ENCODE results near the gene MT1F. TPM values are rescaled to one million over a fixed set of nuclear protein-coding genes. Genes with fewer than 3 reads are reported as not detected.
"Not testable (repeated sequence)": the region's sequence is repeated elsewhere in the genome, so short reads cannot be mapped to it uniquely, and the experiment has no call there.

The MT1F gene
- total RNA-seq, 6 donors from 2014 or later: 4.7 to 21.0 (median 8.6) TPM

DNA sequence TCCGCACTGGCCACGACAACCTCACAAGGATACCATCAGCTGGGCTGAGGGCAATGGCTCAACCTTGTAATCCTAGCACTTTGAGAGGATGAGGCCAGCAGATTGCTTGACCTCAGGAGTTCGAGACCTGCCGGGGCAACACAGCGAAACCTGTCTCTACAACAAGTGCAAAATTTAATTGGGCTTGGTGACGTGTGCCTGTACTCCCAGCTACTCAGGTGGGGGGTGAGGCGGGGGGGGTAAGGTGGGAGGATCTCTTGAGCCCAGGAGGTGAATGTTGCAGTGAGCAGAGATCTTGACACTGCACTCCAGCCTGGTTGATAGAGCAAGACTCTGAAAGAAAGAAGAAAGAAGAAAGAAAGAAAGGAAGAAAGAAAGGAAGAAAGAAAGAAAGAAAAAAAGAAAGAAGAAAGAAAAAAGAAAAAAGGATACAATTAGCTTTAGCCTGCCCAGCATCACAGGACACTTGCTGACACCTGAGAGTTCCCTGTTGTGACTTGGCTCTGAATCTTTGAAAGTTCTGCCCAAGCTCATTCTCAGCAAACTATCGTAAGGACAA is 37.3 kb upstream of the MT1F start:
- Histone ChIP-seq H3K9me3 (no peaks in the 10 kb centered on the region), H3K36me3 (no peaks in the 10 kb centered on the region), H3K27ac (no peak overlapping the region), H3K4me3 (no peak overlapping the region), H3K4me1 (peaks cover 8 to 23% (median 17%) of the 10 kb centered on the region in 4 donors), H3K27me3 (peaks cover 0 to 2% (median under 1%) of the 10 kb centered on the region in 4 donors)
- TF ChIP-seq POLR2A (IDR thresholded peaks at IDR 0.05) (no peak), EP300 (IDR thresholded peaks at IDR 0.05) (no peak), POLR2AphosphoS5 (IDR thresholded peaks at IDR 0.05) (no peak)
- TF ChIP-seq, protein P1, sequence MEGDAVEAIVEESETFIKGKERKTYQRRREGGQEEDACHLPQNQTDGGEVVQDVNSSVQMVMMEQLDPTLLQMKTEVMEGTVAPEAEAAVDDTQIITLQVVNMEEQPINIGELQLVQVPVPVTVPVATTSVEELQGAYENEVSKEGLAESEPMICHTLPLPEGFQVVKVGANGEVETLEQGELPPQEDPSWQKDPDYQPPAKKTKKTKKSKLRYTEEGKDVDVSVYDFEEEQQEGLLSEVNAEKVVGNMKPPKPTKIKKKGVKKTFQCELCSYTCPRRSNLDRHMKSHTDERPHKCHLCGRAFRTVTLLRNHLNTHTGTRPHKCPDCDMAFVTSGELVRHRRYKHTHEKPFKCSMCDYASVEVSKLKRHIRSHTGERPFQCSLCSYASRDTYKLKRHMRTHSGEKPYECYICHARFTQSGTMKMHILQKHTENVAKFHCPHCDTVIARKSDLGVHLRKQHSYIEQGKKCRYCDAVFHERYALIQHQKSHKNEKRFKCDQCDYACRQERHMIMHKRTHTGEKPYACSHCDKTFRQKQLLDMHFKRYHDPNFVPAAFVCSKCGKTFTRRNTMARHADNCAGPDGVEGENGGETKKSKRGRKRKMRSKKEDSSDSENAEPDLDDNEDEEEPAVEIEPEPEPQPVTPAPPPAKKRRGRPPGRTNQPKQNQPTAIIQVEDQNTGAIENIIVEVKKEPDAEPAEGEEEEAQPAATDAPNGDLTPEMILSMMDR (IDR thresholded peaks at IDR 0.05): no peak
- WGBS, 2 donors: 82 to 92% methylated on average over 7 to 8 of the region's 8 CpGs
- DNase-seq (no peak), ATAC-seq (ENCODE audit: low FRiP score in 2 of 2) (no peak)

DNA sequence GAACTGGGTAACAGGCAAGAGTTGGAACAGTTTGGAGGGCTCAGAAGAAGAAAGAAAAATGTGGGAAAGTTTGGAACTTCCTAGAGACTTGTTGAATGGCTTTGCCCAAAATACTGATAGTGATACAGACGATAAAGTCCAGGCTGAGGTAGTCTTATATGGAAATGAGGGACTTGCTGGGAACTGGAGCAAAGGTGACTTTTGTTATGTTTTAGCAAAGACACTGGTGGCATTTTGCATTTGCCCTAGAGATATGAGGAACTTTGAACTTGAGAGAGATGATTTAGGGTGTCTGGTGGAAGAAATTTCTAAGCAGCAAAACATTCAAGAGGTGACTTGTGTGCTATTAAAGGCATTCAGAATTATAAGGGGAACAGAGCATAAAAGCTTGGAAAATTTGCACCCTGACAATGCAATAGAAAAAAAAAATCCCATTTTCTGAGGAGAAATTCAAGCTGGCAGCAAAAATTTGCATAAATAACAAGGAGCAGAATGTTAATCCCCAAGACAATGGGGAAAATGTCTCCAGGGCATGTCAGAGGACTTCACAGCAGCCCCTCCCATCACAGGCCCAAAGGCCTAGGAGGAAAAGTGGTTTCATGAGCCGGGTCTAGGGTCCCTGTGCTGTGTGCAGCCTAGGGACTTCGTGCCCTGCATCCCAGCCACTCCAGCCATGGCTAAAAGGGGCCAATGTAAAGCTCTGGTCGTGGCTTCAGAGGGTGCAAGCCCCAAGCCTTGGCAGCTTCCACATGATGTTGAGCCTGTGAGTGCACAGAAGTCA is 35.9 kb upstream of the MT1F start:
- DNase-seq, H3K27me3 ChIP-seq: not testable (repeated sequence)

DNA sequence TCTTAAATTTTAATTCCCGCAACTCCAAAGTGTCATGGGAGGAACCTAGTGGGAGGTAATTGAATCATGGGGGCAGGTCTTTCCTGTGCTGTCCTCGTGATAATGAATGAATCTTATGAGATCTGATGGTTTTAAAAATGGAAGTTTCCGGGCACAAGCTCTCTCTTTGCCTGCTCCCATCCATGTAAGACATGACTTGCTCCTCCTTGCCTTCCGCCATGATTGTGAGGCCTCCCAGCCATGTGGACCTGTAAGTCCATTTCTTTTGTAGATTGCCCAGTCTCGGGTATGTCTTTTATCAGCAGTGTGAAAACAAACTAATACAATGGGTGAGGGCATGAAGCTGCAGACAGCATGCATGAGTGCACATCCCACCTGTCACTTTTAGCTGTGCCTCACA is 34.6 kb upstream of the MT1F start:
- H3K27me3 ChIP-seq; DNase-seq; H3K4me3 ChIP-seq; H3K36me3 ChIP-seq; ATAC-seq (ENCODE audit: low FRiP score in 2 of 2); H3K9me3 ChIP-seq; H3K27ac ChIP-seq: not testable (repeated sequence)
- 94 to 98% methylated on average over 5 of the region's 5 CpGs for WGBS, 2 donors
- peaks cover 3 to 29% (median 17%) of the 10 kb centered on the region in 4 donors for H3K4me1 ChIP-seq

More for the DNA sequence above, 35.9 kb upstream of the MT1F start:
- H3K27ac ChIP-seq; H3K9me3 ChIP-seq; H3K4me3 ChIP-seq; ATAC-seq (ENCODE audit: low FRiP score in 2 of 2); H3K36me3 ChIP-seq: not testable (repeated sequence)
- 80 to 89% methylated on average over 3 to 4 of the region's 4 CpGs for WGBS, 2 donors
- peaks cover 8 to 34% (median 26%) of the 10 kb centered on the region in 4 donors for H3K4me1 ChIP-seq

DNA sequence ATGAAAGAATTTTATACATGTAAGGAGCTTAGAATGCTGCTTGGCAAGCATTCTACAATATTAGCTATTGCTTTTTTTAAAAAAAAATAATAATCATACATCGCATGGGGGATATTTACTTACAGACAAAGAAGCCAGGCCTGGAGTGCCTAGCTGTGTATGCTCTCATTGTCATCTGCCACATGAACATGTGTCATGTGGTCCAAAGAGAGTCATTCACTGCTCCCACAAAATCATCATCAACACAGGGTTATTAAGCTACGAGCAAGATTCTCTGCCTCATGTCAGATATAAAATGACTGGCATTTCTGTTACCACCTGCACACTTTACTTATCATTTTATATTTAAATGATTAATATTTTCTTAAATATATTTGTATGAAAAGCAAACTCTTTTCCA is 34.1 kb upstream of the MT1F start:
- no peak for ATAC-seq (ENCODE audit: low FRiP score in 2 of 2)
- TF ChIP-seq EP300 (IDR thresholded peaks at IDR 0.05) (no peak), POLR2A (IDR thresholded peaks at IDR 0.05) (no peak), POLR2AphosphoS5 (IDR thresholded peaks at IDR 0.05) (no peak)
- TF ChIP-seq, protein P1 (IDR thresholded peaks at IDR 0.05): no peak
- 89 to 97% methylated on average over 2 of the region's 2 CpGs for WGBS, 2 donors

DNA sequence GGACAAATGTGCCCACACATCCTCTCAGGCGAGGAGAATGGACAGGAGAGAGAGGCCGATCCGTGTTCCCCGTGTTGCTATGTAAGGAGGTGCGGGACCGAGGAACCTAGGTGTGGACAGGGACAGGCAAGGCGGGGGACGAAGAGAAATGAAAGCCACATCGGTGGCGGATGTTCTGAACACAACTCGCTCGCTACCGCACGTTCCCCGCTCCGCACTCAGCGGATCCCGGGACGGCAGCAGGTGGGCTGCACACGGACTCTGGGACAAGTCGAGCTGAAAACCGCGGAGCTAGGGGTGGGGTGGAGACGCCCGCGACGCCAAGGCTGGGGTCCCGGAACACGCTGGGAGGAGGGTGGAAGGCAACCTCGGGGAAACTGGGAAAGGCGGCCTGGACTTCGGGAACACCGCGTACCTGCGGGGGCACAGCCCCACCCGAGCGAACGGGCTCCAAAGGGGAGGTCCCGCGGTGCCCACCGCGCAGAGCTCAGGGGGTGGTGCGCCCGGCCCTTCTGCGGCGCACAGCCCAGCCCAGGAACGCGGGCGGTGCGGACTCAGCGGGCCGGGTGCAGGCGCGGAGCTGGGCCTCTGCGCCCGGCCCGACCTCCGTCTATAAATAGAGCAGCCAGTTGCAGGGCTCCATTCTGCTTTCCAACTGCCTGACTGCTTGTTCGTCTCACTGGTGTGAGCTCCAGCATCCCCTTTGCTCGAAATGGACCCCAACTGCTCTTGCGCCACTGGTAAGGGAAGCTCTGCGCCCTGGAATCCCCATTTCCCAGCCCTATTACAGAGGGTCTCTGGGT is 32.4 kb upstream of the MT1F start, which contains the start of gene MT1E:
TSS of gene MT1E (plus strand) at position 642 of the 803 bp plus-strand sequence. CDS start at position 713, 71 bp downstream.
- Histone ChIP-seq H3K9me3 (no peaks in the 10 kb centered on the region), H3K4me1 (peaks cover 5 to 29% (median 17%) of the 10 kb centered on the region in 4 donors), H3K27me3 (peaks cover 0 to 4% (median 1%) of the 10 kb centered on the region in 4 donors), H3K27ac (peak within 1 kb of the TSS; percentile 88 to 97 (median 92)), H3K36me3 (no peaks in the 10 kb centered on the region), H3K4me3 (peak within 1 kb of the TSS; percentile 44 to 70 (median 58))
- TF ChIP-seq EP300 (IDR thresholded peaks at IDR 0.05) (peak in 3 of 4 donors; percentile 91 to 97 (median 95)), POLR2A (IDR thresholded peaks at IDR 0.05) (peak; percentile 44 to 93 (median 75)), POLR2AphosphoS5 (IDR thresholded peaks at IDR 0.05) (peak; percentile 93 to 98)
- TF ChIP-seq, protein P1 (IDR thresholded peaks at IDR 0.05): no peak
- WGBS, 2 donors: 0 to 2% methylated on average over 30 to 62 of the region's 62 CpGs
- ATAC-seq (ENCODE audit: low FRiP score in 2 of 2) (peak; percentile 96), DNase-seq (peak; percentile 88 to 94)

More for the DNA sequence above, 34.1 kb upstream of the MT1F start:
- Histone ChIP-seq H3K9me3 (no peaks in the 10 kb centered on the region), H3K4me1 (peaks cover 5 to 29% (median 17%) of the 10 kb centered on the region in 4 donors), H3K4me3 (no peak overlapping the region), H3K36me3 (no peaks in the 10 kb centered on the region), H3K27me3 (peaks cover 0 to 4% (median 1%) of the 10 kb centered on the region in 4 donors), H3K27ac (no peak overlapping the region)
- no peak for DNase-seq
